Psoas muscle (tissue), 8 donors: ENCODE measurements around the gene SCRN3. TPM values are rescaled to one million over a fixed set of nuclear protein-coding genes. Genes with fewer than 3 reads are reported as not detected.
"Not testable (repeated sequence)": the region's sequence is repeated elsewhere in the genome, so short reads cannot be mapped to it uniquely, and the experiment has no call there.

Experiments used
- ATAC-seq, 4 donors: fragments of 200-7000 bp; cut with Tn5 transposase; one replicate each; pipeline ENCODE4 v1.9.1; 2020; ENCODE audit warnings: moderate library complexity in 3 of 4, mild to moderate bottlenecking in 2 of 4
- DNase-seq, 2 donors: peaks; one replicate each; pipeline ENCODE4 v3.0.0-alpha.2; 2020
- H3K27ac ChIP-seq: fragments of 200-600 bp; one replicate; pipeline ENCODE4 v1.8.0; 2022
- H3K27me3 ChIP-seq, 3 donors: fragments of 200-600 bp in 1 of 3; one replicate each; pipeline versions ENCODE4 v1.6.1 to v1.8.0; 2013 to 2022; ENCODE audit warnings: low read length in 2 of 3, mild to moderate bottlenecking in 2 of 3, moderate library complexity in 1 of 3; ENCODE audit not compliant: insufficient read depth in 3 of 3
- H3K36me3 ChIP-seq, 2 donors: fragments of 200-600 bp in 1 of 2; one replicate each; pipeline versions ENCODE4 v1.6.1 to v1.8.0; 2013 to 2022; ENCODE audit warnings: low read depth in 1 of 2, mild to moderate bottlenecking in 1 of 2, moderate library complexity in 1 of 2; ENCODE audit not compliant: insufficient read depth in 1 of 2
- H3K4me1 ChIP-seq: fragments of 200-600 bp; one replicate; pipeline ENCODE4 v1.8.0; 2022
- H3K4me3 ChIP-seq: fragments of 200-600 bp; one replicate; pipeline ENCODE4 v1.8.0; 2022; ENCODE audit warnings: mild to moderate bottlenecking
- H3K9me3 ChIP-seq: fragments of 200-600 bp; one replicate; pipeline ENCODE4 v1.8.0; 2022
- CTCF ChIP-seq: fragments of 200-600 bp; IDR thresholded peaks from one replicate; pipeline ENCODE4 v1.8.0; 2022; ENCODE audit warnings: antibody characterized with exemption
- WGBS, 3 donors: extraction: QIAGEN DNeasy Blood & Tissue Kit; methylation state at CpG; one replicate each; pipeline versions ENCODE4 v1.1.6 to v1.1.7; 2013; 5-methylcytosine and 5-hydroxymethylcytosine counted together
- intact Hi-C, 2 donors: fragments of 100-400 bp; cut with DNase I; formaldehyde crosslinking; loops; one replicate each; pipeline versions ENCODE4 v1.11.0 to v1.14.2; 2022
- polyA plus RNA-seq, 3 donors: library from polyadenylated mRNA; stranded (reverse); fragments of 200-250 nt; gene quantifications; one replicate each; pipeline ENCODE4 v1.2.3, GENCODE V29; 2013
- total RNA-seq, 4 donors: library from RNA; stranded (reverse); fragmentation: NEBNext Ultra II Directional in 2 of 4; extraction: Animal tissue kit (Norgen Biotek cat#: 25700) in 2 of 4; gene quantifications; one replicate each; pipeline versions ENCODE4 v1.2.1 to v1.2.4, GENCODE V29; 2021 to 2023
- donor health status: healthy with polysubstance abuse.
- donor health status: DM: no; HTN: no; CAD: no; lungs with moderate emphysema.
- donor health status: Bipolar disorder and iron deficiency.
- donor health status: healthy.
- donor health status: DM: yes; HTN: yes; CAD: no.
- donor health status: DM: no; HTN: no; CAD: no.
- donor health status: DM: no; HTN: no; CAD: no.
- donor health status: DM: yes; HTN: yes; CAD: no.

Gene SCRN3
- total and polyA plus RNA-seq, 7 donors, result 9.1 to 44.4 (median 28.1) TPM

GRCh38 chr2:174356347-174356746 lies 39.2 kb upstream of the SCRN3 start:
- DNase-seq (no peak), ATAC-seq (no peak)
- WGBS, 3 donors, result 89 to 100% (median 94%) methylated on average over 2 of the region's 2 CpGs
- no peak for TF ChIP-seq CTCF
- Histone ChIP-seq H3K4me1 (no peaks in the 10 kb centered on the region), H3K4me3 (no peak overlapping the region), H3K27ac (no peak overlapping the region), H3K36me3 (peaks cover 0 to 15% of the 10 kb centered on the region in 2 donors), H3K27me3 (no peaks in the 10 kb centered on the region), H3K9me3 (no peaks in the 10 kb centered on the region)
- intact Hi-C loops, result no loop called here

- H3K4me3 ChIP-seq, DNase-seq, ATAC-seq, intact Hi-C loops, H3K9me3 ChIP-seq, H3K27ac ChIP-seq, H3K4me1 ChIP-seq, H3K27me3 ChIP-seq: not testable (repeated sequence)
- 95 to 98% (median 96%) methylated on average over 4 of the region's 4 CpGs for WGBS, 3 donors
- H3K36me3 ChIP-seq, result peaks cover 0 to 16% of the 10 kb centered on the region in 2 donors
These were observed 35.9 kb upstream of the SCRN3 start for GRCh38 chr2:174359663-174360062.

DNA sequence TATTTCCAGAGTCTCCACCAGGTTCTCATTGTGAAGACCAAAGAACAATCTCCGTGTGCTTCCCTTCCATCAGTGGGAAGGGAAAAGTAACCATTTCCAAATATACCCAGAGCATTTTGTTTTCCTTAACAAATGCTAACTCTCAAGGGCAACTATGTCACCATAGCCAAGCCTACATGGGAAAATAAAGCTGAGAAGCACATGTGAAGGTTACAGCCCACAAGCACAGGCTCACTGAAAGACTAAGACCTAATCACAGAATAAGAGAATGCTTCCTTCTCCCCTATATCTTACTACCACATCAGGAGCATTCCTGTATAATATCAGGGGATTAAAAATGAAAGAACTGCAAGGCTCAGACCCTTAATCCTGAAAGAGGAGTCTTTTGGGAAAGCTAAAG lies 32.6 kb upstream of the SCRN3 start:
- peaks cover 0 to 26% of the 10 kb centered on the region in 2 donors for H3K36me3 ChIP-seq
- WGBS, 3 donors, result 92 to 93% (median 93%) methylated on average over 1 of the region's 1 CpG
- DNase-seq (no peak), ATAC-seq (no peak)
- no peak for TF ChIP-seq CTCF
- intact Hi-C loops, result no loop called here
- no peaks in the 10 kb centered on the region for H3K9me3 ChIP-seq
- H3K4me1 ChIP-seq, result no peaks in the 10 kb centered on the region
- H3K27ac ChIP-seq, result no peak overlapping the region
- no peak overlapping the region for H3K4me3 ChIP-seq
- no peaks in the 10 kb centered on the region for H3K27me3 ChIP-seq

- peaks cover 0 to 23% of the 10 kb centered on the region in 2 donors for H3K36me3 ChIP-seq
- DNase-seq, ATAC-seq, intact Hi-C loops, H3K9me3 ChIP-seq, H3K27ac ChIP-seq, H3K27me3 ChIP-seq, H3K4me1 ChIP-seq, H3K4me3 ChIP-seq: not testable (repeated sequence)
- whole genome bisulfite sequencing, 3 donors, result 96 to 98% (median 97%) methylated on average over 6 of the region's 6 CpGs
These were observed 31.9 kb upstream of the SCRN3 start for GRCh38 chr2:174363492-174364225.

GRCh38 chr2:174364628-174365027 lies 30.9 kb upstream of the SCRN3 start:
- no peaks in the 10 kb centered on the region for H3K27me3 ChIP-seq
- H3K27ac ChIP-seq, result no peak overlapping the region
- H3K36me3 ChIP-seq, result peaks cover under 1 to 21% of the 10 kb centered on the region in 2 donors
- H3K4me1 ChIP-seq, result no peaks in the 10 kb centered on the region
- no peak for TF ChIP-seq CTCF
- no peak for ATAC-seq
- DNase-seq, result no peak
- 97 to 100% (median 98%) methylated on average over 2 of the region's 2 CpGs for WGBS, 3 donors
- H3K9me3 ChIP-seq, result no peaks in the 10 kb centered on the region
- H3K4me3 ChIP-seq, result no peak overlapping the region
- intact Hi-C loops, result no loop called here
